ENCODE measurements around the gene ESPNL. TPM values are rescaled to one million over a fixed set of nuclear protein-coding genes. Genes with fewer than 3 reads are reported as not detected.

The ESPNL gene
- total RNA-seq, 1 donor from 2014 or later = 0.24 TPM

GRCh38 chr2:238145851-238146250, 45.7 kb downstream of the ESPNL start:
- no peak for TF ChIP-seq CTCF (conservative IDR thresholded peaks at IDR 0.05)
- H3K4me3 Mint-ChIP-seq = no peak overlapping the region
- no peak for DNase-seq (ENCODE audit: extremely low spot score, unreplicated experiment)
- H3K9me3 Mint-ChIP-seq = no peaks in the 10 kb centered on the region
- no peaks in the 10 kb centered on the region for H3K27me3 Mint-ChIP-seq
- H3K27ac Mint-ChIP-seq = no peak overlapping the region
- no peaks in the 10 kb centered on the region for H3K36me3 Mint-ChIP-seq
- peaks cover 6% of the 10 kb centered on the region for H3K4me1 Mint-ChIP-seq (ENCODE audit: unreplicated experiment)

GRCh38 chr2:238146884-238147544, 46.9 kb downstream of the ESPNL start:
- H3K27ac Mint-ChIP-seq = no peak overlapping the region
- H3K36me3 Mint-ChIP-seq = no peaks in the 10 kb centered on the region
- no peaks in the 10 kb centered on the region for H3K27me3 Mint-ChIP-seq
- H3K4me1 Mint-ChIP-seq (ENCODE audit: unreplicated experiment) = peaks cover under 1% of the 10 kb centered on the region
- no peak for TF ChIP-seq CTCF (conservative IDR thresholded peaks at IDR 0.05)
- no peaks in the 10 kb centered on the region for H3K9me3 Mint-ChIP-seq
- no peak overlapping the region for H3K4me3 Mint-ChIP-seq
- no peak for DNase-seq (ENCODE audit: extremely low spot score, unreplicated experiment)

- no peak overlapping the region for H3K27ac Mint-ChIP-seq
Measured at GRCh38 chr2:238148981-238149380, 48.8 kb downstream of the ESPNL start.

GRCh38 chr2:238149841-238150572, 49.9 kb downstream of the ESPNL start:
- no peaks in the 10 kb centered on the region for H3K27me3 Mint-ChIP-seq
- TF ChIP-seq CTCF (conservative IDR thresholded peaks at IDR 0.05) = no peak
- H3K9me3 Mint-ChIP-seq = no peaks in the 10 kb centered on the region
- DNase-seq (ENCODE audit: extremely low spot score, unreplicated experiment) = no peak
- H3K4me1 Mint-ChIP-seq (ENCODE audit: unreplicated experiment) = no peaks in the 10 kb centered on the region
- H3K27ac Mint-ChIP-seq = no peak overlapping the region
- H3K4me3 Mint-ChIP-seq = no peak overlapping the region
- no peaks in the 10 kb centered on the region for H3K36me3 Mint-ChIP-seq

More at GRCh38 chr2:238148981-238149380, 48.8 kb downstream of the ESPNL start:
- Mint-ChIP-seq H3K4me3 (no peak overlapping the region), H3K27me3 (no peaks in the 10 kb centered on the region), H3K9me3 (no peaks in the 10 kb centered on the region), H3K36me3 (no peaks in the 10 kb centered on the region), H3K4me1 (ENCODE audit: unreplicated experiment) (no peaks in the 10 kb centered on the region)
- no peak for DNase-seq (ENCODE audit: extremely low spot score, unreplicated experiment)
- TF ChIP-seq CTCF (conservative IDR thresholded peaks at IDR 0.05) = no peak

- no peaks in the 10 kb centered on the region for H3K36me3 Mint-ChIP-seq
- H3K27me3 Mint-ChIP-seq = no peaks in the 10 kb centered on the region
- H3K4me1 Mint-ChIP-seq (ENCODE audit: unreplicated experiment) = peaks cover 6% of the 10 kb centered on the region
- TF ChIP-seq CTCF (conservative IDR thresholded peaks at IDR 0.05) = no peak
- no peak for DNase-seq (ENCODE audit: extremely low spot score, unreplicated experiment)
- H3K27ac Mint-ChIP-seq = no peak overlapping the region
- H3K4me3 Mint-ChIP-seq = no peak overlapping the region
- no peaks in the 10 kb centered on the region for H3K9me3 Mint-ChIP-seq
Measured at GRCh38 chr2:238150686-238151085, 50.5 kb downstream of the ESPNL start.

All from type B pancreatic cell (in vitro differentiated cells).